ENCODE measurements around the gene GBF1. TPM values are rescaled to one million over a fixed set of nuclear protein-coding genes. Genes with fewer than 3 reads are reported as not detected.

GBF1 gene
- total and polyA plus RNA-seq, 8 donors, result 44.7 to 57.2 (median 46.6) TPM

DNA sequence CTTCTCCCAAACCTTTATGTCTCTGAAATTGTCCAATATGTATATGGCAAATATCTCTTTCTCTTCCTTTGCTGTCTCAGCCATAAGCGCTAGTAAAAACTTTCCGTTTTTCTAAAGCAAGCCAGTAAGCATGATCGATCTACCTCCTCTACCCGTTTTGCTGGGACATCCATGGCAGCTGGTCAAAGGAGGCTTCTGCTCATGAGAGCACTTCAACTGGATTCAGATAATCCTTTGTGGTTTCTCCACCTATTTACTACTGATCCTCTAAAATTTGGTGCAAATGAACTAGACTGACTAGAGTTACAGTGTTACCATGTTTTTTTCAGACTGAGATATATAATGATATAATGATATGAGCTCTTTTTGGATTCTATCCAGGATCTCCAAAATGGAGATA, 42.7 kb downstream of the GBF1 start:
- no peak for TF ChIP-seq CTCF (IDR thresholded peaks at IDR 0.05)
- intact Hi-C loops (cut with DNase I), result no loop called here
- Histone ChIP-seq H3K4me3 (no peak overlapping the region), H3K9me3 (no peaks in the 10 kb centered on the region), H3K27me3 (no peaks in the 10 kb centered on the region), H3K4me1 (peaks cover 0 to 11% of the 10 kb centered on the region in 2 donors), H3K27ac (no peak overlapping the region), H3K36me3 (peaks cover 3 to 12% of the 10 kb centered on the region in 2 donors)
- DNase-seq (no peak), ATAC-seq (no peak)

DNA sequence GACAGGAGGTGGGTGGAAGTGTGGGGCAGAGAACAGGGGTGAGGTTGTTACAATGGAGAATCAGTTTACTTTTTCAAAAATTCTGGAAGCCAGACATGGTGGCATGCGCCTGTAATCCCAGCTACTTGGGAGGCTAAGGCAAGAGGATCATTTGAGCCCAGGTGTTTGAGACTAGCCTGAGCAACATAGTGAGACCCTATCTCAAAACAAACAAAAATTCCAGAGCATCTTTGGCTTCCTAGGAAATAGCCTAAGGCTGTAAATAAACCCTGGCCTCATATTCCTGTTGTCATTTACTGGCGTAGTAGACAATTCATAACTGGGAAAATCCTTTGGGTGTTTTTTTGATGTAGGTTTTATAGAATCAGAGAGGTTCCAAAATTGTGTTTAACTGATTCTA, 44.0 kb downstream of the GBF1 start:
- intact Hi-C loops (cut with DNase I), result no loop called here
- Histone ChIP-seq H3K27ac (no peak overlapping the region), H3K27me3 (no peaks in the 10 kb centered on the region), H3K4me3 (no peak overlapping the region), H3K9me3 (no peaks in the 10 kb centered on the region), H3K4me1 (peaks cover 0 to 6% of the 10 kb centered on the region in 2 donors), H3K36me3 (peaks cover 3 to 6% of the 10 kb centered on the region in 2 donors)
- ATAC-seq, result no peak
- TF ChIP-seq CTCF (IDR thresholded peaks at IDR 0.05), result no peak
- DNase-seq, result no peak

- peaks cover 3 to 4% of the 10 kb centered on the region in 2 donors for H3K36me3 ChIP-seq
- no peak for ATAC-seq
- DNase-seq, result no peak
- no peak overlapping the region for H3K4me3 ChIP-seq
- H3K27me3 ChIP-seq, result no peaks in the 10 kb centered on the region
- no peak overlapping the region for H3K27ac ChIP-seq
- no peaks in the 10 kb centered on the region for H3K9me3 ChIP-seq
- H3K4me1 ChIP-seq, result peaks cover 0 to 6% of the 10 kb centered on the region in 2 donors
- no peak for TF ChIP-seq CTCF (IDR thresholded peaks at IDR 0.05)
- intact Hi-C loops (cut with DNase I), result no loop called here
Observed at GRCh38 chr10:102289840-102290239, 44.5 kb downstream of the GBF1 start.

DNA sequence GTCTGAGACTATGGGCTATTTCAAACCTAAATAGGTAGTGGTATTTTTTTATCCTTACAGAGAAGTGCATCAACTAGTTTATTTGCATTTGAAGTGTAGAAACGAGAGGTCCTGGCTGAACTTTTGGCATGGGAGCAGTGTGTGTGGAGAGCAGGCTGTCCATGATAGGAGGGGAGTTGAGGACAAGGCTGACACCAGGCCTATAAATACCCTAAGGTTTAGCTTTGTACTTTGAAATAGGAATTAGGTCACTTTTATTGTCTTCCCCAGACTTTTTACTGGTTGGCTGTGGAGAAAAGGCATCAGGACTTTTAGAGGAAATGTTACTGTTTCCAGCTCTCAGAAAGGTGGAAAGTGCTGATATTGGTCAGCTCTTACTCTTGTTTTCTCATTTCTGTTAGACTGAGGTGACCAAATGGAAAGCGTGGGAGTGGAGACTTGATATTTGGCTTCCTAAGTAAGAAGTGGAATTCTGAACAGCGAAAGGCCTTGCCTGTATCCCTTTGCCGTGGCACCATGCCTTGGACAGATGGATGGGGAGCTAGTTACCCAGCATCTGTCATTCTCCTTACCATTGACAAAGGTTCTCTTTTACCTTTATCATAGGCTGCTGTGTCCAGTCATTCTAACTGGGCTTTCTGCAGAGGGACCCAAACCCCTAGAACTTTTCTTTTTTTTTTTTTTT, 46.0 kb downstream of the GBF1 start:
- no peak for DNase-seq
- Histone ChIP-seq H3K27ac (no peak overlapping the region), H3K27me3 (no peaks in the 10 kb centered on the region), H3K9me3 (no peaks in the 10 kb centered on the region), H3K4me3 (no peak overlapping the region), H3K4me1 (peaks cover 0 to 6% of the 10 kb centered on the region in 2 donors), H3K36me3 (peaks cover 3 to 4% of the 10 kb centered on the region in 2 donors)
- no peak for ATAC-seq
- TF ChIP-seq CTCF (IDR thresholded peaks at IDR 0.05), result no peak
- intact Hi-C loops (cut with DNase I), result no loop called here

GRCh38 chr10:102297101-102297500, 51.8 kb downstream of the GBF1 start:
- Histone ChIP-seq H3K27ac (no peak overlapping the region), H3K4me1 (peaks cover 5 to 14% of the 10 kb centered on the region in 2 donors), H3K9me3 (no peaks in the 10 kb centered on the region), H3K36me3 (peaks cover 0 to 3% of the 10 kb centered on the region in 2 donors), H3K27me3 (no peaks in the 10 kb centered on the region), H3K4me3 (no peak overlapping the region)
- ATAC-seq (no peak), DNase-seq (no peak)
- intact Hi-C loops (cut with DNase I), result no loop called here
- TF ChIP-seq CTCF (IDR thresholded peaks at IDR 0.05), result no peak

All from left lung (tissue), 10 donors.